Ovary (tissue), 10 donors: ENCODE data around the gene NRTN. TPM values are rescaled to one million over a fixed set of nuclear protein-coding genes. Genes with fewer than 3 reads are reported as not detected.

Source experiments
- DNase-seq, 5 donors: peaks; one replicate each; pipeline ENCODE4 v3.0.0-alpha.2; 2019 to 2020
- H3K27ac ChIP-seq, 2 donors: fragments of 200-600 bp; one replicate each; pipeline versions ENCODE4 v1.5.1 to v1.8.0; 2019 to 2022
- H3K27me3 ChIP-seq: fragments of 200-600 bp; one replicate; pipeline ENCODE4 v1.8.0; 2022
- H3K36me3 ChIP-seq: fragments of 200-600 bp; sonication (generic); one replicate; pipeline ENCODE4 v1.5.1; 2019
- H3K4me1 ChIP-seq: one replicate; pipeline ENCODE4 v1.8.1; 2013; ENCODE audit warnings: mild to moderate bottlenecking, moderate library complexity; ENCODE audit not compliant: insufficient read depth
- H3K4me3 ChIP-seq: fragments of 200-600 bp; sonication (generic); one replicate; pipeline ENCODE4 v1.5.1; 2017
- H3K9me3 ChIP-seq, 2 donors: fragments of 200-600 bp in 1 of 2; sonication (generic) in 1 of 2; one replicate each; pipeline versions ENCODE4 v1.5.1 to v1.8.1; 2013 to 2019; ENCODE audit warnings: mild to moderate bottlenecking in 1 of 2, moderate library complexity in 1 of 2
- CTCF ChIP-seq, 3 donors: fragments of 450-650 bp in 2 of 3; fragments of 200-600 bp in 1 of 3; IDR thresholded peaks; one replicate each; pipeline versions ENCODE4 v1.5.1 to v1.8.0; 2016 to 2022; ENCODE audit warnings: antibody characterized with exemption in 3 of 3, mild to moderate bottlenecking in 1 of 3
- EP300 ChIP-seq: sonication (generic); formaldehyde crosslinking; IDR thresholded peaks from one replicate; pipeline ENCODE4 v1.6.1; 2017; ENCODE audit warnings: antibody characterized with exemption
- POLR2A ChIP-seq: fragments of 450-650 bp; IDR thresholded peaks from one replicate; pipeline ENCODE4 v1.6.1; 2017; ENCODE audit warnings: antibody characterized with exemption, mild to moderate bottlenecking, moderate library complexity
- WGBS, 3 donors: extraction: QIAGEN DNeasy Blood & Tissue Kit in 1 of 3; methylation state at CpG; one replicate each; pipeline versions ENCODE4 v1.1.5 to v1.1.7; 2013 to 2017; 5-methylcytosine and 5-hydroxymethylcytosine counted together
- intact Hi-C, 4 donors: fragments of 100-400 bp; cut with DNase I; formaldehyde crosslinking; loops; one replicate each; pipeline versions ENCODE4 v1.11.0 to v1.15.1; 2022 to 2023
- long read RNA-seq, 3 donors: library from polyadenylated mRNA in 2 of 3; unstranded in 2 of 3; transcript quantifications; one replicate each; pipeline ENCODE4 v2.0.0 and lab custom pipeline, GENCODE V29; 2021 to 2026
- polyA plus RNA-seq, 2 donors: library from polyadenylated mRNA; stranded (reverse); fragments of 200-250 nt in 1 of 2; fragments of 350-450 nt in 1 of 2; fragmentation: Illumina TruSeq in 1 of 2; extraction: RNeasy Lipid Tissue Mini Kit (QIAGEN cat#74804) in 1 of 2; gene quantifications; one replicate each; pipeline ENCODE4 v1.2.3, GENCODE V29; 2013 to 2014
- total RNA-seq, 7 donors: library from RNA; depleted of rRNA in 2 of 7; stranded (reverse); fragments of >200 nt in 2 of 7; fragmentation: NEBNext Ultra II Directional in 3 of 7; extraction: Animal tissue kit (Norgen Biotek cat#: 25700) in 3 of 7; gene quantifications; one replicate each; pipeline versions ENCODE4 v1.1.0 to v1.2.4, GENCODE V29; 2016 to 2023
- donor health status: DM: no; HTN: no; CAD: no; lungs with moderate emphysema.
- donor health status: DM: no; HTN: no; CAD: no.
- donor health status: Bipolar disorder and iron deficiency.
- donor health status: DM: yes; HTN: yes; CAD: no.
- donor health status: DM: no; HTN: no; CAD: no.
- donor health status: DM: yes; HTN: yes; CAD: no.

NRTN gene
- total RNA-seq (1 to 10 TPM in 2 of 7 donors, under 1 TPM in 2, not detected in 3; 0.38 to 2.8 (median 1.3) TPM), polyA plus RNA-seq (under 1 TPM in 1 of 2 donors, not detected in 1; 0.11 TPM)
- long read RNA-seq, donor 1 = 0 reads
- long read RNA-seq, donor 2 = 0 reads
- long read RNA-seq, donor 3, partial matches to known transcripts = 0 of 11 reads
- long read RNA-seq, donor 3, other reads (novel, unspliced or antisense) = 9 of 11 reads

- TF ChIP-seq POLR2A (no peak), EP300 (no peak), CTCF (IDR thresholded peaks at IDR 0.05) (no peak)
- intact Hi-C loops = loop anchor here in 2 of 4 donors (5.0 to 10.0 kb wide), 2 partner anchors 88 to 90 kb away; no protein-coding TSS in a partner anchor
- no peak within 1 kb of the TSS for H3K27ac ChIP-seq
- H3K9me3 ChIP-seq = no peaks in the 10 kb centered on the region
- WGBS, 3 donors = 1 to 3% (median 2%) methylated on average over 33 to 87 of the region's 107 CpGs
- no peak within 1 kb of the TSS for H3K4me3 ChIP-seq
- H3K36me3 ChIP-seq = no peaks in the 10 kb centered on the region
- DNase-seq = peak in 1 of 5 donors; percentile 34
- no peaks in the 10 kb centered on the region for H3K27me3 ChIP-seq
- peaks cover 2% of the 10 kb centered on the region for H3K4me1 ChIP-seq
These were observed at the start of gene NRTN for GRCh38 chr19:5804516-5805461. TSS of gene NRTN (plus strand) at chr19:5805067. CDS start at chr19:5824166, 19,099 bp downstream.

- no peaks in the 10 kb centered on the region for H3K36me3 ChIP-seq
- H3K4me3 ChIP-seq = no peak overlapping the region
- no peak for TF ChIP-seq CTCF (IDR thresholded peaks at IDR 0.05)
- TF ChIP-seq POLR2A = no peak
- no peak for TF ChIP-seq EP300
- WGBS, 3 donors = 84 to 91% (median 91%) methylated on average over 5 of the region's 5 CpGs
- DNase-seq = no peak
- no peak overlapping the region for H3K27ac ChIP-seq
- intact Hi-C loops = no loop called here
- H3K4me1 ChIP-seq = no peaks in the 10 kb centered on the region
- H3K27me3 ChIP-seq = no peaks in the 10 kb centered on the region
- H3K9me3 ChIP-seq = no peaks in the 10 kb centered on the region
These were observed 42.2 kb upstream of the NRTN start for GRCh38 chr19:5762608-5763217.

- 85 to 87% (median 85%) methylated on average over 3 of the region's 3 CpGs for WGBS, 3 donors
- Histone ChIP-seq H3K9me3 (no peaks in the 10 kb centered on the region), H3K4me3 (no peak overlapping the region), H3K27me3 (no peaks in the 10 kb centered on the region), H3K36me3 (no peaks in the 10 kb centered on the region), H3K4me1 (no peaks in the 10 kb centered on the region), H3K27ac (no peak overlapping the region)
- TF ChIP-seq POLR2A = no peak
- no peak for TF ChIP-seq EP300
- no peak for TF ChIP-seq CTCF (IDR thresholded peaks at IDR 0.05)
- intact Hi-C loops = no loop called here
- DNase-seq = no peak
These were observed 39.6 kb upstream of the NRTN start for GRCh38 chr19:5765220-5765619.

GRCh38 chr19:5767949-5768348, 36.9 kb upstream of the NRTN start:
- intact Hi-C loops = no loop called here
- H3K36me3 ChIP-seq = no peaks in the 10 kb centered on the region
- WGBS, 3 donors = 90 to 93% (median 93%) methylated on average over 10 of the region's 10 CpGs

More at GRCh38 chr19:5767949-5768348, 36.9 kb upstream of the NRTN start:
- H3K4me1 ChIP-seq = no peaks in the 10 kb centered on the region
- no peak for DNase-seq
- no peaks in the 10 kb centered on the region for H3K27me3 ChIP-seq
- H3K4me3 ChIP-seq = no peak overlapping the region
- no peaks in the 10 kb centered on the region for H3K9me3 ChIP-seq
- TF ChIP-seq EP300 = no peak
- no peak for TF ChIP-seq CTCF (IDR thresholded peaks at IDR 0.05)
- TF ChIP-seq POLR2A = no peak
- H3K27ac ChIP-seq = no peak overlapping the region
